Measurements from ENCODE around the gene SYNPO2.

DNA sequence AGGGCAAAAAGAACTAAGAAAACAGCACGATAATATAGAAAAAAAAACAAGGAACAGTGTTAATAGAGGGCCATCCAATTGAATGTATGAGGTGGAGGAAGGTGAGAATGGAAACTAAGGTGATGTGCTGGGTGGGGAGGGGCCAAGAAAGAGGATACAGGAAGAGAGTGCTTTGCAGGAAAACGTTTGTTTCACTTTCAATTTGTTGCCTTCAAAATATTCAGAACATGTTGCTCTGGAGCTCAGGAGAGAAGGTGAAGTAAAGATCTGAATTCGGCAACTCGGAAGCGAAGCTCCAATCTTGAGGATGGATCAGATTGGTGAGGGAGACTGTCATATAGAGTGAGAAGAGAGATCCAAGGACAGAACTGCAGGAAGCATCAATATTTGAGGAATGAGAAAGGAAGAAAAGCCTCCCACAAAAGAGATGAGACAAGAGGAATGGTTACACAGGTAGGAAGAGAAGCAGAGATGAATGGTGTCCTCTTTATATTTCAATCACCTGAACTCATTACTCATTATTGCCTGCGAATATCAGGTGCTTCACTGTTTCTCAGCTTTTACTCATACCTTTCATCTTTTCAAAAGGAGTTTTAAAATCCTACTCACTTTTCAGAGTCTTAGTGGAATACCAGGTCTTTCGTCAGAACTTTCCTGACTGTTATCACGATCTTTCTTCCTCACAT lies 38.0 kb upstream of the SYNPO2 start:
- TF ChIP-seq, protein P1, sequence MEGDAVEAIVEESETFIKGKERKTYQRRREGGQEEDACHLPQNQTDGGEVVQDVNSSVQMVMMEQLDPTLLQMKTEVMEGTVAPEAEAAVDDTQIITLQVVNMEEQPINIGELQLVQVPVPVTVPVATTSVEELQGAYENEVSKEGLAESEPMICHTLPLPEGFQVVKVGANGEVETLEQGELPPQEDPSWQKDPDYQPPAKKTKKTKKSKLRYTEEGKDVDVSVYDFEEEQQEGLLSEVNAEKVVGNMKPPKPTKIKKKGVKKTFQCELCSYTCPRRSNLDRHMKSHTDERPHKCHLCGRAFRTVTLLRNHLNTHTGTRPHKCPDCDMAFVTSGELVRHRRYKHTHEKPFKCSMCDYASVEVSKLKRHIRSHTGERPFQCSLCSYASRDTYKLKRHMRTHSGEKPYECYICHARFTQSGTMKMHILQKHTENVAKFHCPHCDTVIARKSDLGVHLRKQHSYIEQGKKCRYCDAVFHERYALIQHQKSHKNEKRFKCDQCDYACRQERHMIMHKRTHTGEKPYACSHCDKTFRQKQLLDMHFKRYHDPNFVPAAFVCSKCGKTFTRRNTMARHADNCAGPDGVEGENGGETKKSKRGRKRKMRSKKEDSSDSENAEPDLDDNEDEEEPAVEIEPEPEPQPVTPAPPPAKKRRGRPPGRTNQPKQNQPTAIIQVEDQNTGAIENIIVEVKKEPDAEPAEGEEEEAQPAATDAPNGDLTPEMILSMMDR (conservative IDR thresholded peaks at IDR 0.05; ENCODE audit: low read depth, low read length), result no peak
- TF ChIP-seq EZH2 (IDR thresholded peaks at IDR 0.05; ENCODE audit: borderline replicate concordance, low read depth, low read length, poor library complexity, severe bottlenecking), result no peak

Measured in A673 (cell line).